Lower leg skin (tissue), 3 donors: ENCODE measurements around the gene ADGRG6.

Experiments used
- CTCF ChIP-seq, 3 donors: fragments of 450-650 bp; IDR thresholded peaks; one replicate each; pipeline ENCODE4 v1.5.1; 2016; ENCODE audit warnings: antibody characterized with exemption in 3 of 3, mild to moderate bottlenecking in 3 of 3, moderate library complexity in 2 of 3
- POLR2A ChIP-seq, 2 donors: fragments of 450-650 bp; IDR thresholded peaks; one replicate each; pipeline ENCODE4 v1.6.1; 2016 to 2017; ENCODE audit warnings: antibody characterized with exemption in 2 of 2, mild to moderate bottlenecking in 1 of 2, moderate library complexity in 1 of 2

DNA sequence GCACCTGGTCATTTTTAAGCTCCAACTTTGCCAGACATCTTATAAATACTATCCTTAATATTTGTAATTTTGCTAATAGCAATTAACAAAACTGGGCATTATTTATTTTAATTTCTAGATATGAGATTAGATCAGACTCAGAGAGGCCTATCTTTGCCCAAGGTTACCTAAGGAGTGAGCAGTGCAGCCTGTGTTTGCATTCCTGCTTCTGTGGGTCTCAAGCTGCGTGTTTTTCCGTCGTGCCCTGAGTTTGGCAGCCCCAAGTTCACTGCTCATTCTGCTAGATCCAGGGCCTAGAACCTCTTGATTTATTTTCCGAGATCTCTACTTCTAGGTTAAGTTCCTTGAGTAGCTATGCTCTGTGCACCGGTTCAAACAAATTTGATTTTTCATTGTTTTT is 11.0 kb upstream of the ADGRG6 start:
- no peak for TF ChIP-seq POLR2A (IDR thresholded peaks at IDR 0.05)
- TF ChIP-seq CTCF (IDR thresholded peaks at IDR 0.05): no peak
